Measurements from ENCODE around the gene GRIFIN.

DNA sequence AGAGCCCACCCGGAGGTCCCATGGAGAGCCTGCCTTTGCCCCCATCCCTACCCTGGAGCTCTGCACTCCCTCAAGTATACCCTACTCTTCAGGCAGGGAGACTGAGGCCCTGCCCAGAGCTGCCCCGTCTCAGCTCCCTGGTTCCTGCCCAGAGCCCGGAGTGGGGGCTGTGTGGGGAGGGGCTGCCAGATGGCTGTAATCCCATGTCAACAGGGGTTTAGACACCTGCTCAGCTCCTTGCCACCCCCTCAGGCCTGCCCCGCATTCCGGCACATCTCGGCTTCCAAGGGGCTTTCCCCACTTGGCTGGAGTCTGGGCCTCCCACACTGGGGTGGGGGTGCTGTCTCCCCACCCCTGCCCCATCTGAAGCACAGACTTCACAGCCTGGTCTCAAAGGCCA, 22.5 kb upstream of the GRIFIN start:
- TF ChIP-seq, protein P1, sequence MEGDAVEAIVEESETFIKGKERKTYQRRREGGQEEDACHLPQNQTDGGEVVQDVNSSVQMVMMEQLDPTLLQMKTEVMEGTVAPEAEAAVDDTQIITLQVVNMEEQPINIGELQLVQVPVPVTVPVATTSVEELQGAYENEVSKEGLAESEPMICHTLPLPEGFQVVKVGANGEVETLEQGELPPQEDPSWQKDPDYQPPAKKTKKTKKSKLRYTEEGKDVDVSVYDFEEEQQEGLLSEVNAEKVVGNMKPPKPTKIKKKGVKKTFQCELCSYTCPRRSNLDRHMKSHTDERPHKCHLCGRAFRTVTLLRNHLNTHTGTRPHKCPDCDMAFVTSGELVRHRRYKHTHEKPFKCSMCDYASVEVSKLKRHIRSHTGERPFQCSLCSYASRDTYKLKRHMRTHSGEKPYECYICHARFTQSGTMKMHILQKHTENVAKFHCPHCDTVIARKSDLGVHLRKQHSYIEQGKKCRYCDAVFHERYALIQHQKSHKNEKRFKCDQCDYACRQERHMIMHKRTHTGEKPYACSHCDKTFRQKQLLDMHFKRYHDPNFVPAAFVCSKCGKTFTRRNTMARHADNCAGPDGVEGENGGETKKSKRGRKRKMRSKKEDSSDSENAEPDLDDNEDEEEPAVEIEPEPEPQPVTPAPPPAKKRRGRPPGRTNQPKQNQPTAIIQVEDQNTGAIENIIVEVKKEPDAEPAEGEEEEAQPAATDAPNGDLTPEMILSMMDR (conservative IDR thresholded peaks at IDR 0.05 in 1 of 2, IDR thresholded peaks at IDR 0.05 in 1 of 2; ENCODE audit: low read depth in 1 of 2, low read length in 2 of 2), result no peak
- TF ChIP-seq EZH2 (IDR thresholded peaks at IDR 0.05; ENCODE audit: low read length, missing control alignments), result no peak

All from fibroblast of lung (primary cell).